Measurements from ENCODE around the gene LAMA5.

Gene LAMA5

GRCh38 chr20:62277253-62277652 lies 89.9 kb downstream of the LAMA5 start:
- Histone ChIP-seq H3K9ac (ENCODE audit: low read length) (no peak overlapping the region), H3K4me2 (ENCODE audit: low read depth, low read length, poor library complexity, severe bottlenecking) (no peak overlapping the region), H4K20me1 (ENCODE audit: low read depth, low read length) (no peaks in the 10 kb centered on the region), H3K4me3 (ENCODE audit: insufficient read depth, low read length, poor library complexity, severe bottlenecking) (no peak overlapping the region), H3K27me3 (ENCODE audit: low read length) (no peaks in the 10 kb centered on the region), H3K9me2 (replicated peaks; ENCODE audit: insufficient read depth, low read length) (no peaks in the 10 kb centered on the region), H3K79me2 (ENCODE audit: insufficient read depth, low read length) (no peaks in the 10 kb centered on the region), H3K36me3 (ENCODE audit: low read length) (no peaks in the 10 kb centered on the region), H3K9me3 (ENCODE audit: insufficient read depth, low read length) (no peaks in the 10 kb centered on the region), H2AFZ (ENCODE audit: low read depth, low read length, severe bottlenecking) (no peak overlapping the region), H3K27ac (ENCODE audit: low read depth, low read length) (no peak overlapping the region), H3F3A (ENCODE audit: insufficient read depth) (no peaks in the 10 kb centered on the region)
- no peak for TF ChIP-seq EZH2phosphoT487 (conservative IDR thresholded peaks at IDR 0.05; ENCODE audit: low read length)
- TF ChIP-seq CTCF (IDR thresholded peaks at IDR 0.05; ENCODE audit: insufficient read depth, low read length, poor library complexity, severe bottlenecking): no peak

- H2AFZ ChIP-seq (ENCODE audit: low read depth, low read length, severe bottlenecking): no peak overlapping the region
- no peak overlapping the region for H3K9ac ChIP-seq (ENCODE audit: low read length)
- H3K9me3 ChIP-seq (ENCODE audit: insufficient read depth, low read length): no peaks in the 10 kb centered on the region
- no peak for TF ChIP-seq EZH2phosphoT487 (conservative IDR thresholded peaks at IDR 0.05; ENCODE audit: low read length)
- no peaks in the 10 kb centered on the region for H3F3A ChIP-seq (ENCODE audit: insufficient read depth)
- H3K4me2 ChIP-seq (ENCODE audit: low read depth, low read length, poor library complexity, severe bottlenecking): no peak overlapping the region
- no peaks in the 10 kb centered on the region for H3K36me3 ChIP-seq (ENCODE audit: low read length)
- H3K27ac ChIP-seq (ENCODE audit: low read depth, low read length): no peak overlapping the region
- no peak overlapping the region for H3K4me3 ChIP-seq (ENCODE audit: insufficient read depth, low read length, poor library complexity, severe bottlenecking)
- H4K20me1 ChIP-seq (ENCODE audit: low read depth, low read length): no peaks in the 10 kb centered on the region
- no peaks in the 10 kb centered on the region for H3K27me3 ChIP-seq (ENCODE audit: low read length)
- H3K79me2 ChIP-seq (ENCODE audit: insufficient read depth, low read length): no peaks in the 10 kb centered on the region
- H3K9me2 ChIP-seq (replicated peaks; ENCODE audit: insufficient read depth, low read length): no peaks in the 10 kb centered on the region
These were observed 90.7 kb downstream of the LAMA5 start for GRCh38 chr20:62276439-62276838.

DNA sequence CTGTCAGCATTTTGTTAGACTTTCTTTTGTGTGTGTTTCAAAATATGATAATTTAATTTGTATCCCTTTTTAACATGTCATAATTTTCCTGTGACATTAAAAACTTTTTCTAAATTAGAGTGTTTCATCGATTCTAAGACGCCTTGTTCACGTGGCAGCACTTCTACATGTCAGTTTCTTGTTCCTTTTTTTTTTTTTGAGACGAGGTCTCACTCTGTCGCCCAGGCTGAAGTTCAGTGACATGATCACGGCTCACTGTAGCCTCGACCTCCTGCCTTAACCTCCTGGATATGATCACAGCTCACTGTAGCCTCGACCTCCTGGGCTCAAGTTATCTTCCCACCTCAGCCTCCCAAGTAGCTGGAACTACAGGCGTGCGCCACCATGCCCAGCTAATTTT lies 91.9 kb downstream of the LAMA5 start:
- no peaks in the 10 kb centered on the region for H3K36me3 ChIP-seq (ENCODE audit: low read length)
- H3K4me3 ChIP-seq (ENCODE audit: insufficient read depth, low read length, poor library complexity, severe bottlenecking): no peak overlapping the region
- no peaks in the 10 kb centered on the region for H3K9me2 ChIP-seq (replicated peaks; ENCODE audit: insufficient read depth, low read length)
- H4K20me1 ChIP-seq (ENCODE audit: low read depth, low read length): no peaks in the 10 kb centered on the region
- no peaks in the 10 kb centered on the region for H3K27me3 ChIP-seq (ENCODE audit: low read length)
- no peak overlapping the region for H3K4me2 ChIP-seq (ENCODE audit: low read depth, low read length, poor library complexity, severe bottlenecking)
- H3K9ac ChIP-seq (ENCODE audit: low read length): no peak overlapping the region
- TF ChIP-seq EZH2phosphoT487 (conservative IDR thresholded peaks at IDR 0.05; ENCODE audit: low read length) (no peak), CTCF (IDR thresholded peaks at IDR 0.05; ENCODE audit: insufficient read depth, low read length, poor library complexity, severe bottlenecking) (no peak)
- H3K27ac ChIP-seq (ENCODE audit: low read depth, low read length): no peak overlapping the region
- H2AFZ ChIP-seq (ENCODE audit: low read depth, low read length, severe bottlenecking): no peak overlapping the region
- no peaks in the 10 kb centered on the region for H3K9me3 ChIP-seq (ENCODE audit: insufficient read depth, low read length)
- H3F3A ChIP-seq (ENCODE audit: insufficient read depth): no peaks in the 10 kb centered on the region
- H3K79me2 ChIP-seq (ENCODE audit: insufficient read depth, low read length): no peaks in the 10 kb centered on the region

DNA sequence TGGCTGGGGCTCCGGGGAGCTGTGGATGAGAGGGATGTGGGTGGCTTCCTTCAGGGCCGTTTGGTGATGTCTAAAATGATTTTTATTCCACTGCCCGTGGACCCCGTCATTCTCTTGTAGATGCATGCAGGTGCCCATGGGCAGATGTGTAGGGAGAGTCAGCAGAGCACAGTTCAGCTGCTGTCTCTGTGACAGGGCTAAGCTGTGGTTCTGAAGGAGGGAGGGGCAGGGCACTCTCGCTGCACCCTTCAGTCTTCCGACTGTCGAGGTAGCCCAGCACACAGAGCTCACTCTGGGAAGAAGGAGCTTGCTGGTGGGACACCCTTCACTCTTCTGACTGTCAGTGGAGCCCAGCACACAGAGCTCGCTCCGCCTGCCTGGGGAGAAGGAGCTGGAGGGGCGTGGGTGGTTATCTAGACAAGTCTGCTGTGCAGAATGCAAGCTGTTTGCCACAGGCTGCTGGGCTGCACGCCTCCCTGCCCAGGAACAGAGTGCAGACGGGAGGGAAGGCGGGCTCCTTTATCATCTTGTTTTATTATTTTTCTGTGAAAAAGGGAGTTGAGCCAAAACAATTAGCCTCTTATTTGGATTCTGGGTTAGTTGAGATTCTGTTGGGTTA lies 92.7 kb downstream of the LAMA5 start:
- Histone ChIP-seq H3K27ac (ENCODE audit: low read depth, low read length) (no peak overlapping the region), H3K9ac (ENCODE audit: low read length) (no peak overlapping the region), H3K27me3 (ENCODE audit: low read length) (no peaks in the 10 kb centered on the region), H4K20me1 (ENCODE audit: low read depth, low read length) (no peaks in the 10 kb centered on the region), H3K9me2 (replicated peaks; ENCODE audit: insufficient read depth, low read length) (no peaks in the 10 kb centered on the region), H3F3A (ENCODE audit: insufficient read depth) (no peaks in the 10 kb centered on the region), H3K79me2 (ENCODE audit: insufficient read depth, low read length) (no peaks in the 10 kb centered on the region), H3K4me3 (ENCODE audit: insufficient read depth, low read length, poor library complexity, severe bottlenecking) (no peak overlapping the region), H3K9me3 (ENCODE audit: insufficient read depth, low read length) (no peaks in the 10 kb centered on the region), H3K4me2 (ENCODE audit: low read depth, low read length, poor library complexity, severe bottlenecking) (no peak overlapping the region), H2AFZ (ENCODE audit: low read depth, low read length, severe bottlenecking) (no peak overlapping the region), H3K36me3 (ENCODE audit: low read length) (no peaks in the 10 kb centered on the region)
- TF ChIP-seq CTCF (IDR thresholded peaks at IDR 0.05; ENCODE audit: insufficient read depth, low read length, poor library complexity, severe bottlenecking): no peak
- no peak for TF ChIP-seq EZH2phosphoT487 (conservative IDR thresholded peaks at IDR 0.05; ENCODE audit: low read length)

Measured in SU-DHL-6 (cell line).